Upper lobe of left lung (tissue), 6 donors: ENCODE measurements around the gene EXOC4. TPM values are rescaled to one million over a fixed set of nuclear protein-coding genes. Genes with fewer than 3 reads are reported as not detected.
A peak's percentile ranks its signal among the peaks of the same experiment; 100 is the strongest.

Source experiments
- ATAC-seq, 2 donors: fragments of 200-7000 bp; cut with Tn5 transposase; one replicate each; pipeline ENCODE4 v1.9.1; 2022; ENCODE audit warnings: mild to moderate bottlenecking in 2 of 2, moderate library complexity in 2 of 2; ENCODE audit not compliant: low FRiP score in 2 of 2
- DNase-seq, 2 donors: peaks; one replicate each; pipeline ENCODE4 v3.0.0-alpha.2; 2019 to 2020
- H3K27ac ChIP-seq, 4 donors: fragments of 200-600 bp; sonication (generic); one replicate each; pipeline ENCODE4 v1.5.1; 2016 to 2019
- H3K27me3 ChIP-seq, 4 donors: fragments of 200-600 bp; sonication (generic); one replicate each; pipeline ENCODE4 v1.5.1; 2017 to 2019
- H3K36me3 ChIP-seq, 4 donors: fragments of 200-600 bp; sonication (generic); one replicate each; pipeline ENCODE4 v1.5.1; 2016 to 2019
- H3K4me1 ChIP-seq, 4 donors: fragments of 200-600 bp; sonication (generic); one replicate each; pipeline ENCODE4 v1.5.1; 2018 to 2019
- H3K4me3 ChIP-seq, 4 donors: fragments of 200-600 bp; sonication (generic); one replicate each; pipeline ENCODE4 v1.5.1; 2017 to 2019; ENCODE audit warnings: mild to moderate bottlenecking in 2 of 4, moderate library complexity in 1 of 4
- H3K9me3 ChIP-seq, 4 donors: fragments of 200-600 bp; sonication (generic); one replicate each; pipeline ENCODE4 v1.5.1; 2018 to 2019
- EP300 ChIP-seq, 4 donors: sonication (generic); formaldehyde crosslinking; IDR thresholded peaks; one replicate each; pipeline ENCODE4 v1.5.1; 2017; ENCODE audit warnings: antibody characterized with exemption in 4 of 4, control low read depth in 2 of 4
- POLR2A ChIP-seq, 4 donors: fragments of 450-650 bp; IDR thresholded peaks; one replicate each; pipeline ENCODE4 v1.5.1; 2016 to 2017; ENCODE audit warnings: antibody characterized with exemption in 4 of 4, mild to moderate bottlenecking in 2 of 4
- POLR2AphosphoS5 ChIP-seq, 2 donors: sonication (generic); formaldehyde crosslinking; IDR thresholded peaks; one replicate each; pipeline ENCODE4 v1.5.1; 2017; ENCODE audit warnings: antibody characterized with exemption in 2 of 2
- WGBS, 2 donors: methylation state at CpG; one replicate each; pipeline ENCODE4 v1.1.5; 2017 to 2018; 5-methylcytosine and 5-hydroxymethylcytosine counted together
- total RNA-seq, 6 donors: library from RNA; depleted of rRNA in 4 of 6; stranded (reverse); fragments of >200 nt in 4 of 6; gene quantifications; one replicate each; pipeline versions ENCODE4 v1.1.0 to v1.2.1, GENCODE V29; 2016 to 2021
- TF ChIP-seq, protein P1 (sequence below), 6 experiments: fragments of 450-650 bp in 4 of 6; fragments of 200-600 bp in 2 of 6; sonication (generic) in 2 of 6; IDR thresholded peaks; one replicate each; pipeline ENCODE4 v1.5.1; 2016 to 2019; ENCODE audit warnings: antibody characterized with exemption in 6 of 6
- donor health status: DM: no; HTN: no; CAD: no; lungs with moderate emphysema.
- donor health status: DM: no; HTN: yes; CAD: no; lungs with severe emphysema.

EXOC4 gene
- total RNA-seq, 6 donors from 2014 or later = 56.3 to 325 (median 99.4) TPM

DNA sequence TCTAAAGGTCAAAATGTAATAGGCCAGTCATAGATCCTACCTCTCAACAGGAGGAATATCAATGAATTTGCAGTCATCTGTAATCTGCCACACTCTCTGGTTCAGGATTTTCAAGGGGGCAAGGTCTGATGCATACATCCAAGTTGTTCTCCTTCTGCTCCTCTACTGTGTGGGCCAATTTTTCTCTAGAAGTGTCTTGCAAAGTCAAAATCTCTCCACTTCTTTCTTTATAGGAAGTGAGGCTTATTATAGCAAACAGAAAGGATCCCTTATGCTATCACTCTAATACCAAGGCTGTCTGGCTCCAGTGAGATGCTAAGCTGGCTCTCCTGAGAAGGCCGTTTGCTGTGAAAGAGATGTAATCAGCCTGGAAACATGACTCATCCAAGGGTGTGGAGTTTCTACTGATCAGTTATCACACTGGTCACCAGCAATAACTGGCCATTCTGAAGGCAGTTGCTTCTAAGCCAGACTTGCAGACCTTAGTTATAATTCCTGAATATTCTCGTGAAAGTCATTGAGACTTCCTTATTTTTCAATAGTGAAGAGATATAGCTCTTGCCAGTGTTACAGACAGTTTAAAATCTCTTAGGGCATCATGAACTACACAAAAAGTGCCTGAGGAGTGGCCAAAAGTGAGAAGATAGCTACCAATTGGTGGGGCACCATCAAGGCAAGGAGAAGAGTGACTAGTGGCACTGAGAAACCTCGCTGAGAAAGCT is 831.0 kb downstream of the EXOC4 start:
- Histone ChIP-seq H3K27me3 (no peaks in the 10 kb centered on the region), H3K36me3 (no peaks in the 10 kb centered on the region), H3K27ac (no peak overlapping the region), H3K4me1 (no peaks in the 10 kb centered on the region), H3K9me3 (peaks cover 0 to 15% (median 4%) of the 10 kb centered on the region in 4 donors), H3K4me3 (no peak overlapping the region)
- peak in 1 of 2 donors; percentile 80 for ATAC-seq
- WGBS, 2 donors = 74 to 87% methylated on average over 3 of the region's 3 CpGs
- TF ChIP-seq POLR2AphosphoS5 (IDR thresholded peaks at IDR 0.05) = no peak
- TF ChIP-seq, protein P1, sequence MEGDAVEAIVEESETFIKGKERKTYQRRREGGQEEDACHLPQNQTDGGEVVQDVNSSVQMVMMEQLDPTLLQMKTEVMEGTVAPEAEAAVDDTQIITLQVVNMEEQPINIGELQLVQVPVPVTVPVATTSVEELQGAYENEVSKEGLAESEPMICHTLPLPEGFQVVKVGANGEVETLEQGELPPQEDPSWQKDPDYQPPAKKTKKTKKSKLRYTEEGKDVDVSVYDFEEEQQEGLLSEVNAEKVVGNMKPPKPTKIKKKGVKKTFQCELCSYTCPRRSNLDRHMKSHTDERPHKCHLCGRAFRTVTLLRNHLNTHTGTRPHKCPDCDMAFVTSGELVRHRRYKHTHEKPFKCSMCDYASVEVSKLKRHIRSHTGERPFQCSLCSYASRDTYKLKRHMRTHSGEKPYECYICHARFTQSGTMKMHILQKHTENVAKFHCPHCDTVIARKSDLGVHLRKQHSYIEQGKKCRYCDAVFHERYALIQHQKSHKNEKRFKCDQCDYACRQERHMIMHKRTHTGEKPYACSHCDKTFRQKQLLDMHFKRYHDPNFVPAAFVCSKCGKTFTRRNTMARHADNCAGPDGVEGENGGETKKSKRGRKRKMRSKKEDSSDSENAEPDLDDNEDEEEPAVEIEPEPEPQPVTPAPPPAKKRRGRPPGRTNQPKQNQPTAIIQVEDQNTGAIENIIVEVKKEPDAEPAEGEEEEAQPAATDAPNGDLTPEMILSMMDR (IDR thresholded peaks at IDR 0.05) = no peak
- no peak for TF ChIP-seq EP300 (IDR thresholded peaks at IDR 0.05)
- DNase-seq = no peak

- Histone ChIP-seq H3K4me3 (no peak overlapping the region), H3K27me3 (no peaks in the 10 kb centered on the region), H3K9me3 (peaks cover 0 to 20% (median 9%) of the 10 kb centered on the region in 4 donors), H3K36me3 (no peaks in the 10 kb centered on the region), H3K27ac (no peak overlapping the region), H3K4me1 (no peaks in the 10 kb centered on the region)
- ATAC-seq = peak in 1 of 2 donors; percentile 81
- DNase-seq = no peak
- 61 to 77% methylated on average over 3 of the region's 3 CpGs for WGBS, 2 donors
- no peak for TF ChIP-seq POLR2AphosphoS5 (IDR thresholded peaks at IDR 0.05)
- TF ChIP-seq EP300 (IDR thresholded peaks at IDR 0.05) = no peak
- no peak for TF ChIP-seq POLR2A (IDR thresholded peaks at IDR 0.05)
- TF ChIP-seq, protein P1 (IDR thresholded peaks at IDR 0.05) = no peak
Observed at GRCh38 chr7:134084488-134085144, 831.7 kb downstream of the EXOC4 start.

DNA sequence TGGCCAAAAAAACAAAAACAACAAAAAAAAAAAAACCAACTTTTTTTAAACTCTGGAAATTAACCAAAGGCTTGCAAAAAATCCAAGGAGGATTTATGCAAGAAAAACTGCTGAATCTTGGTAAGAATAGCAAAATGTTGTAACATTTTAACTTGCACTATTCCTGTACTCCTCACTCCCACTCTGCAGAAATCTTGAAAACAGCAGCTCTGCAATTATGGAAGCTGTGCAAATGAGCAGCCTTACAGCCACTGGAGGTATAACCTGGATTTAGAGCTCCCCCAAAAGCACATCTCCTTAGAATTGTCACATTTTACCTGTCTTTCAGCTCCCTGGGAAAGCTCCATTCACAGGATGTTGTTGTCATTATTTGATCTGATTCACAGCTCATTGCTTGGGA is 832.4 kb downstream of the EXOC4 start:
- Histone ChIP-seq H3K27ac (no peak overlapping the region), H3K9me3 (peaks cover 0 to 20% (median 9%) of the 10 kb centered on the region in 4 donors), H3K27me3 (no peaks in the 10 kb centered on the region), H3K36me3 (no peaks in the 10 kb centered on the region), H3K4me3 (no peak overlapping the region), H3K4me1 (no peaks in the 10 kb centered on the region)
- ATAC-seq = no peak
- no peak for DNase-seq
- TF ChIP-seq, protein P1 (IDR thresholded peaks at IDR 0.05) = no peak
- TF ChIP-seq EP300 (IDR thresholded peaks at IDR 0.05) = no peak
- TF ChIP-seq POLR2AphosphoS5 (IDR thresholded peaks at IDR 0.05) = no peak
- TF ChIP-seq POLR2A (IDR thresholded peaks at IDR 0.05) = no peak

DNA sequence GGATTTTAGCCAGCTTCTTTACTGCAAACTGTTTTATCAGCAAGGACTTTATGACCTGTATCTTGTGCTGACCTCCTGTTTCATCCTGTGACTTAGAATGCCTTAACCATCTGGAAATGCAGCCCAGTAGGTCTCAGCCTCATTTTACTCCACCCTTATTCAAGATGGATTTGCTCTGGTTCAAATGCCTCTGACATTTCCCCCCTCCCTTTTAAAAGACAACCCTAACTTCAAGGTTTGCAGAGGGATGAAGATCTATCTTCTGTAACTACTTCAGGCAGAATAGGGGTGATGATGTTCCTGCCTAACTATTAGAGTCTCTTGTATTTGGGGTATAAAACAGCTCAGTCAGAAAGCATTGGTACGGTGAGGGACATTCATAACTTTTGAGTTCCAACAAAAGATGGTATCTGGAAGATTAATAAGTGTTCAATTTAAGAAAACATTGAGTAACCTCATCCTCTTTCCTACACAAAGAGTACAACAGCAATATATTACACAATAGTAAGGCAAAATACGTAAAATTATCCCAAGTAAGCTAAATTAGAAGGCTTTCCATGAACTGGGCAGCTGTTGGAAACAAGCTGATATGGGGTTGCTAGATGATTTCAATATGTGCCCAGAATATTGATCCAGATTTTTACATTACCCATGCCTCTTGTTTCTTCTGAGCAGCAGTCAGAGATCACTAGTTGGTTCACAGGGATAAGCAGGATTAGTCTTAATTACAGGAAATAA is 834.3 kb downstream of the EXOC4 start:
- H3K9me3 ChIP-seq = peaks cover 0 to 20% (median 9%) of the 10 kb centered on the region in 4 donors
- H3K4me3 ChIP-seq = no peak overlapping the region
- H3K4me1 ChIP-seq = no peaks in the 10 kb centered on the region
- WGBS, 2 donors = 91 to 92% methylated on average over 2 of the region's 2 CpGs
- DNase-seq (no peak), ATAC-seq (no peak)
- no peaks in the 10 kb centered on the region for H3K36me3 ChIP-seq
- TF ChIP-seq POLR2AphosphoS5 (IDR thresholded peaks at IDR 0.05) = no peak
- no peak for TF ChIP-seq POLR2A (IDR thresholded peaks at IDR 0.05)
- TF ChIP-seq, protein P1 (IDR thresholded peaks at IDR 0.05) = no peak
- TF ChIP-seq EP300 (IDR thresholded peaks at IDR 0.05) = no peak
- no peak overlapping the region for H3K27ac ChIP-seq
- H3K27me3 ChIP-seq = no peaks in the 10 kb centered on the region
